Naive thymus-derived CD8-positive, alpha-beta T cell (primary cell): Measurements from ENCODE around the gene TIAM1. TPM values are rescaled to one million over a fixed set of nuclear protein-coding genes. Genes with fewer than 3 reads are reported as not detected.

Experiments
- ATAC-seq, 2 donors: fragments of 150-1000 bp; cut with Tn5 transposase in 1 of 2; sonication (Bioruptor Pico), chemical (Tn5 transposase) in 1 of 2; 1 replicate in 1 of 2; 2 replicates in 1 of 2; pipeline ENCODE4 v1.10.0; 2021; ENCODE audit warnings: mild to moderate bottlenecking in 2 of 2, moderate library complexity in 2 of 2
- POLR2A ChIA-PET: fragments of 350-600 bp; sonication (Branson Sonifier 250); formaldehyde crosslinking; loops from one replicate; lab custom pipeline; 2021; ENCODE audit warnings: antibody characterized with exemption; lab: Charles Lee
- DNase-seq, 10 donors: peaks; one replicate each; pipeline versions ENCODE4 v3.0.0 to v3.0.0-alpha.2; 2020 to 2022
- H3K27ac Mint-ChIP-seq, 10 donors: one replicate each; pipeline ENCODE4 v1.8.0; 2020 to 2022; ENCODE audit warnings: mild to moderate bottlenecking in 10 of 10, mixed read lengths in 10 of 10, moderate library complexity in 4 of 10, inconsistent platforms in 1 of 10
- H3K27me3 Mint-ChIP-seq, 5 donors: one replicate each; pipeline ENCODE4 v1.8.0; 2021 to 2022; ENCODE audit warnings: mixed read lengths in 5 of 5
- H3K36me3 Mint-ChIP-seq, 3 donors: one replicate each; pipeline ENCODE4 v1.8.0; 2020 to 2022; ENCODE audit warnings: mixed read lengths in 3 of 3, mild to moderate bottlenecking in 2 of 3, inconsistent platforms in 1 of 3
- H3K4me1 Mint-ChIP-seq, 4 donors: one replicate each; pipeline ENCODE4 v1.8.0; 2021 to 2022; ENCODE audit warnings: mixed read lengths in 4 of 4
- H3K4me3 Mint-ChIP-seq, 10 donors: one replicate each; pipeline ENCODE4 v1.8.0; 2020 to 2022; ENCODE audit warnings: mild to moderate bottlenecking in 10 of 10, mixed read lengths in 10 of 10, moderate library complexity in 6 of 10, inconsistent platforms in 1 of 10
- H3K9me3 Mint-ChIP-seq, 9 donors: one replicate each; pipeline ENCODE4 v1.8.0; 2020 to 2022; ENCODE audit warnings: mixed read lengths in 9 of 9, mild to moderate bottlenecking in 3 of 9, inconsistent platforms in 1 of 9, moderate library complexity in 1 of 9
- polyA plus RNA-seq, 3 donors: library from polyadenylated mRNA; unstranded; fragments of 300-500 nt; fragmentation: Illumina TruSeq; gene quantifications; one replicate each; pipeline ENCODE4 v1.2.3, GENCODE V29; 2021
- total RNA-seq, 8 experiments: library from RNA in 2 of 8; stranded (reverse) in 2 of 8; gene quantifications; one replicate each; pipeline ENCODE4 v1.2.3 and lab custom pipeline; 2021 to 2026

Gene TIAM1
- total and polyA plus RNA-seq, 5 experiments from 2014 or later: 2.7 to 9.8 (median 4.0) TPM

DNA sequence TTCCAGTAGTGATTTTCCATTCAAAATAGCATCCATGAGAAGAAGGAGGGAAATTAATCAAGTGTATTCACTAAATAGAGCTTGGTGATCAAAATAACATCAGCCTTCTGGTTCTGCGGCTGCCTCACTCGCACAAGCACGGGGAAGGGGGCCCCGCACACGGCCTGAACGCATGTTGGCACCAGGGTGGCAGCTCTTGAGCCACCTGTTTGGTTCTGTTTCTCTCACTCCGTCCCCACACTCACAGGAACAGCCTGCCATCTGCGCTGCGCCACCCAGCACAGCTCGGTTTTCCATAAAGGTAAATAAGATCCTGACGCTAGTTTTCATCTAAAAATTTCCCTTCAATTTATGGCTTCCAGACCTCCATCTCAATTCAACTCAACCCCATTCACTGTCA is 49.4 kb downstream of the TIAM1 start:
- Mint-ChIP-seq H3K27me3 (no peaks in the 10 kb centered on the region), H3K36me3 (peaks cover 0 to 3% (median 0%) of the 10 kb centered on the region in 3 donors), H3K4me3 (no peak overlapping the region), H3K9me3 (no peaks in the 10 kb centered on the region), H3K4me1 (peaks cover 0 to 4% (median 2%) of the 10 kb centered on the region in 4 donors), H3K27ac (no peak overlapping the region)
- ATAC-seq (no peak), DNase-seq (no peak)
- POLR2A ChIA-PET: no interaction called here

DNA sequence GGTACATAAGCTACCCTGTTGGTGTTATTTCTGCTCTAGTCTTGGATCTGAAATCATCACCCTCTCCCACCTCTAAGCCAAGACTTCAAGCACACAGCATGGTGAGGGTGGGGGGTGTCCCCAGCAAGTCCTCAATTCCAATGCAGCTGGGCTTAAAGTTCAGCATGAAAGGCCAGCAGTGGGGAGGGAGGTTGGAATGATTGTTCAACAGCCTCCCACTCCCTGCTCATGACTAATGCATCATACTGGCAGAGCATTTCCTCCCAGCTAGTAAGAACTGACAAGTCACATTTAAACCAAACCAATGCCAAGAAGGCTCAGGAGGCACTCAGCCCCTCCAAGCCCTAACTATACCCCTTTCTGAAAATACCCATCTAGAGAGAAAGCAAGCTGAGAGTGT is 50.1 kb downstream of the TIAM1 start:
- Mint-ChIP-seq H3K9me3 (no peaks in the 10 kb centered on the region), H3K27ac (peak overlapping the region in 1 of 10 donors; percentile 7), H3K4me1 (peaks cover 0 to 4% (median 2%) of the 10 kb centered on the region in 4 donors), H3K36me3 (peaks cover 0 to 3% (median 0%) of the 10 kb centered on the region in 3 donors), H3K27me3 (no peaks in the 10 kb centered on the region), H3K4me3 (no peak overlapping the region)
- no peak for DNase-seq
- POLR2A ChIA-PET: no interaction called here
- no peak for ATAC-seq

DNA sequence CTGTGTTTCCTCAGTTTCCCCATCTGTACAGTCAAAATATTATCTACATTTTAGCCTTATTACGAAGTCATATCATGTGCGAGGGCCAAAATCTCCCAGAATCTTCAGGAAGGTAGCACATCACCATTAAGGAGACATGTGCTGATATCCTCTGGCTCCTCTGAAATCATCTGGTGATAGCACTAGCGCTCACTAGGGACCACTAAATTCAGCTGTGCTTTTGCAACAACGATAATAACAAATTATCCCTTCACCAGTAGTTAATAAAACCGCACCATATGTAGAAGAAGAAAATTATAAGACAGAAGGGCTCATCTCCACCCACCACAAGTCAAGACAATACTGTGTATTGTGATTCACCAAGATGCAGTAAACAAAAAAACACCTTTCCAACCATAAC is 53.3 kb downstream of the TIAM1 start:
- Mint-ChIP-seq H3K27ac (no peak overlapping the region), H3K4me1 (peaks cover 0 to 4% (median 2%) of the 10 kb centered on the region in 4 donors), H3K9me3 (peaks cover 0 to 17% (median 10%) of the 10 kb centered on the region in 9 donors), H3K36me3 (peaks cover 0 to 17% (median 9%) of the 10 kb centered on the region in 3 donors), H3K4me3 (no peak overlapping the region), H3K27me3 (no peaks in the 10 kb centered on the region)
- DNase-seq: no peak
- POLR2A ChIA-PET: no interaction called here
- ATAC-seq: no peak

DNA sequence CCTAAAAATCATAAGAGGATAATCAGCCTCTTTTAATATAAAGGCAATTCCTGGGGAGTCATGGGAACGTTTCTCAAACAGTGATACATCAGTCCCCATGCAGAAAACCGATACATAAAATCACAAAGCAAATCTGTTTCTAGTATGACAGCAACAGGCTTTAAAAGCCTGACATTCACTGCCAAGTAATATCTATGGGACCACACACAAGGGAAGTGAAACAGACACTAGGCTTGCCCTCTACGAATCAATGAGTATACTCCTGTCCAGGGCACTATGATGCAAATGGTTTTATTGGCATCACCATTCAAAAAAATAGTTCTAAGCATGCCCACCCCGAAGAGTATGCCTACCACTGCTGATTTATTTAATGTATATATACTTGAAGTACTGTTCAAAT is 54.4 kb downstream of the TIAM1 start:
- Mint-ChIP-seq H3K4me3 (no peak overlapping the region), H3K9me3 (peaks cover 0 to 17% (median 10%) of the 10 kb centered on the region in 9 donors), H3K27me3 (no peaks in the 10 kb centered on the region), H3K36me3 (peaks cover 0 to 17% (median 9%) of the 10 kb centered on the region in 3 donors), H3K4me1 (peaks cover 2 to 8% (median 5%) of the 10 kb centered on the region in 4 donors), H3K27ac (no peak overlapping the region)
- DNase-seq (no peak), ATAC-seq (no peak)
- POLR2A ChIA-PET: no interaction called here

DNA sequence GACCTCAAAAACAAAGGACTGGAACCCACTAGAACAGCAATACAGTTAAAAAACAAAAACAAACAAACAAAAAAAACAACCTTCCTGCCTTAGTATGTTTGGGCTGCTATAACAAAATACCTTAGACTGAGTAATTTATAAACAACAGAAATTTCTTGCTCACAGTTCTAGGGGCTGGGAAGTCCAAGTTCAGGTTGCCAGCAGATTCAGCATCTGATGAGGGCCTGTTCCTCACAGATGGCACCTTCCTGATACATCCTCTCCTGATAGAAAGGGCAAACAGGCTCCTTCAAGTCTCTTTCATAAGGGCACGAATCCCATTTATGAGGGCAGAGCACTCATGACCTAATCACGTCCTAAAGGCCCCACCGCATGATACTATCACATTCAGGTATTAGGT is 55.9 kb downstream of the TIAM1 start:
- no peak overlapping the region for H3K4me3 Mint-ChIP-seq
- no peaks in the 10 kb centered on the region for H3K27me3 Mint-ChIP-seq
- peaks cover 0 to 17% (median 10%) of the 10 kb centered on the region in 9 donors for H3K9me3 Mint-ChIP-seq
- peak overlapping the region in 1 of 10 donors; percentile 18 for H3K27ac Mint-ChIP-seq
- H3K4me1 Mint-ChIP-seq: peaks cover 3 to 17% (median 15%) of the 10 kb centered on the region in 4 donors
- no peak for ATAC-seq
- POLR2A ChIA-PET: no interaction called here
- peaks cover 0 to 17% (median 9%) of the 10 kb centered on the region in 3 donors for H3K36me3 Mint-ChIP-seq
- DNase-seq: no peak

DNA sequence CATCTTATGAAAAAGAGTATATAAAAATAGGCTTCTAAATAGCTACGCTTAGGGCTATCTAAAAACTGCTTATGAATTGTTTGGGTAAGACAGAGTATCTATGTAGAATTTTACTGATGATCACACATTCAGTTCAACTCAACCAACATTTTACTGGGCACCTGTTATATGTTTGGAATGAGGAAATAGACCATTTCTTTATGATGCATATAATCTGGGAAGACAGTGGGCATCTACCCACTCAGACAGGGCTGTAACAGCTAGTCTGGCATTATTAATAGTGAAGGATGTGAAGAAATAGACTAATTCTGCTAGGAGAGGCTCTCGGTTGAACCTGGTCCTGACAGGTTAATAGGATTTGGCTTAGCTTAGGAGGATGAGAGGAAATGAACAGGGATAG is 56.9 kb downstream of the TIAM1 start:
- DNase-seq: no peak
- POLR2A ChIA-PET: no interaction called here
- no peak for ATAC-seq
- Mint-ChIP-seq H3K4me3 (no peak overlapping the region), H3K4me1 (peaks cover 10 to 27% (median 25%) of the 10 kb centered on the region in 4 donors), H3K9me3 (peaks cover 0 to 17% (median 10%) of the 10 kb centered on the region in 9 donors), H3K36me3 (peaks cover 0 to 16% (median 9%) of the 10 kb centered on the region in 3 donors), H3K27me3 (no peaks in the 10 kb centered on the region), H3K27ac (no peak overlapping the region)

DNA sequence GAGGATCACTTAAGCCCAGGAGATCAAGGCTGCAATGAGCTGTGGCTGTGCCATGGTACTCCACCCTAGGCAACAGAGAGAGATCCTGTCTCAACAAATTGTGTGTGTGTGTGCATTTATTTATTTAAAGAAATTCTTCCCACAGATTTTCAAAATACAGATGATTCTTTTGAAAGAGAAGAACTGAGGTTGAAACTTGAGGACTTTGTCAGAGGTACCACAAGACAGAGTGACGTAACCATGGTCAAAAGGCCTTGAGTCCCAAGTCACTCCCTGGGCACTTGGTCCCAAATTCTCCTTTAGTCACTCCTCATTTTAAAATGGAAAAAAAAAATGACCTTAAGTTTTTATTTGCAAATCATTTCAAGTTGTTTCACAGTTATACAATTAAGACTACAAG is 57.4 kb downstream of the TIAM1 start:
- peaks cover 10 to 32% (median 30%) of the 10 kb centered on the region in 4 donors for H3K4me1 Mint-ChIP-seq
- POLR2A ChIA-PET: no interaction called here
- peak overlapping the region in 1 of 10 donors; percentile 4 for H3K27ac Mint-ChIP-seq
- H3K4me3 Mint-ChIP-seq: no peak overlapping the region
- ATAC-seq (no peak), DNase-seq (no peak)
- H3K9me3 Mint-ChIP-seq: peaks cover under 1 to 20% (median 10%) of the 10 kb centered on the region in 9 donors
- no peaks in the 10 kb centered on the region for H3K27me3 Mint-ChIP-seq
- H3K36me3 Mint-ChIP-seq: peaks cover 0 to 14% (median 9%) of the 10 kb centered on the region in 3 donors

DNA sequence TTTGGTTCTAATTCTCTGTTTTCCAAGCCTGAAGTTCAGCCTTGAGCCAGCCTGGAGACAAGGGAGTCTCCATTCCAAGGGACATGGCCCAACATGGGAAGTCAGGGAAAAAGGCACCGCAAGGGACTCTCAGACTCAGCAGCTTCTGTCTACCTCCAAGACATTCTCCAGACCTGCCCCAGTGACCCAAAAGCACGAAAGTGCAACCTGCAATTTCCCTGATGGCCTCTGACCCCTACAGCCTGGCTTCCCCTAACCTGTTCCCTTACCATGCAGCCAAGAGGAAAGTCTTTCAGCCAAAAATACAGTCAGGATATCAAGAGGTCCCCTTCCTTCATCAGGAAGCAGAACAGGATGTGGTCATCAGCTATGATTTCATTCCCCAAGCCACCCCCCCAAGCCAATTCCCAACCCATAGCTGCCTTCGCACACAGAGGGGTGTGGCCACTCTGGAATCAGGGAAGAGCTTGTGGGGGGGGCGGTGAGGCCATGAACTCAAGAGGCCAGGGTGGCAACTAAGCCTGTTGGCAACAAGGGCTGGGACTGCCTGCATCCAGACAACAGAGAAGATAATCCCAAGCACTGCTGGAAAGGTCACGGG is 59.2 kb downstream of the TIAM1 start:
- peak overlapping the region in 7 of 10 donors; percentile 28 to 88 (median 68) for H3K27ac Mint-ChIP-seq
- no peaks in the 10 kb centered on the region for H3K27me3 Mint-ChIP-seq
- no peak for DNase-seq
- H3K4me3 Mint-ChIP-seq: no peak overlapping the region
- H3K9me3 Mint-ChIP-seq: peaks cover 3 to 26% (median 11%) of the 10 kb centered on the region in 9 donors
- peaks cover 0 to 14% (median 9%) of the 10 kb centered on the region in 3 donors for H3K36me3 Mint-ChIP-seq
- H3K4me1 Mint-ChIP-seq: peaks cover 12 to 36% (median 33%) of the 10 kb centered on the region in 4 donors
- ATAC-seq: no peak
- POLR2A ChIA-PET: interaction anchor here (0.8 to 2.5 kb wide), 3 partner anchors 16 to 274 kb away, joined by 3 to 15 read pairs (median 4); no protein-coding TSS in a partner anchor

DNA sequence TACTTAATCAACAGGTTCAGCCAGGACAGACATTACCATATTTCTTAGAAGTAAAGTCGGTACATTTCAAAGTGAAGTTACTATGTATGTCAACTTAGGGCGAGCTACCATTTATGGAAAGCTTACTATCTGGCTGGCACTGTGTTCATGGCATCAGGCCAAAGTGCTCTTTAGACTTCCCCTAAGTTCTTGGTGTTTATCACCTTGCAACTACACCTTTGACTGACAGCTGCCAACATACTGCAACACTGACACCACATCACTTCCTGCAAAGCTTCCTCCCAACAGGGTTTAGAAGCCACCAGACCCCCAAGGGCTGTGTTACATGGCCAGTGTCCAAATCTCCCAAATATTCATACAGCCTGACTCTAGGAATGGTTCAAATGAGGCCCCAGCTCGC is 61.0 kb downstream of the TIAM1 start:
- ATAC-seq: peak; percentile 96 to 98
- H3K9me3 Mint-ChIP-seq: peaks cover 3 to 22% (median 10%) of the 10 kb centered on the region in 9 donors
- POLR2A ChIA-PET: interaction anchor here (0.7 to 2.5 kb wide), 4 partner anchors 14 to 276 kb away, joined by 3 to 15 read pairs (median 4); no protein-coding TSS in a partner anchor
- H3K27ac Mint-ChIP-seq: peak overlapping the region; percentile 66 to 93 (median 78)
- H3K27me3 Mint-ChIP-seq: no peaks in the 10 kb centered on the region
- H3K4me1 Mint-ChIP-seq: peaks cover 12 to 36% (median 33%) of the 10 kb centered on the region in 4 donors
- H3K4me3 Mint-ChIP-seq: peak overlapping the region in 6 of 10 donors; percentile 53 to 71 (median 62)
- peak in 9 of 10 donors; percentile 2 to 77 (median 46) for DNase-seq
- H3K36me3 Mint-ChIP-seq: peaks cover 0 to 9% (median 8%) of the 10 kb centered on the region in 3 donors

DNA sequence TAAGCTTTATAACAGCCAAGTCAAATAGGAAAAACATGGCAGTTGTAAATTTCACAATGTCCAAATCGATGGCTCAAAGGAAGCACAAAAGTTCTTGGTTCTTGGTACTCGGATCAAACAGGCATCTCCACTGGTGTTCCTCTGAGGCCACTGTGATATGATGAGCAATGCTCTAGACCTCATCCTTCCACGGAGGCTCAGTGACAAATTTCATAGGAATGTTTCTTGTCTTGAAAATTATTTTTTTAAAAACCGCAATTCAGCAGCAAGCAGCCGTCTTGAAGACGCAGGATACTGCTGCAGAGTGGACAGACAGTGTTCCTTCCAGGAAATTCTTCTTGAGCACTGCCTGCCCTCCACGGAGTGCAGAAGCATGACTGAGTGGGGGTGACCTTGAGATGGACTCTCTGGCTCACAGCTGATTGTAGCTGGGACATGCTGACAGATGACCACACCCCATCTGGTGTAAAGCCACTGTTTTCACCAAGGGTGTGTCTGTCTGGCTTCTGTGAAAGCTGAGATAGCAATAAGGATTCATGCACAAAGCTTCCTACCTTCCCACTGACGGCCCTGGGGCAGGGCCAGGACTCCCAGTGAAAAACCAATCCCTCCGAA is 61.9 kb downstream of the TIAM1 start:
- H3K27ac Mint-ChIP-seq: peak overlapping the region in 9 of 10 donors; percentile 48 to 93 (median 77)
- no peak for ATAC-seq
- POLR2A ChIA-PET: interaction anchor here (0.7 to 2.5 kb wide), 3 partner anchors 13 to 100 kb away, joined by 3 to 15 read pairs (median 3); no protein-coding TSS in a partner anchor

DNA sequence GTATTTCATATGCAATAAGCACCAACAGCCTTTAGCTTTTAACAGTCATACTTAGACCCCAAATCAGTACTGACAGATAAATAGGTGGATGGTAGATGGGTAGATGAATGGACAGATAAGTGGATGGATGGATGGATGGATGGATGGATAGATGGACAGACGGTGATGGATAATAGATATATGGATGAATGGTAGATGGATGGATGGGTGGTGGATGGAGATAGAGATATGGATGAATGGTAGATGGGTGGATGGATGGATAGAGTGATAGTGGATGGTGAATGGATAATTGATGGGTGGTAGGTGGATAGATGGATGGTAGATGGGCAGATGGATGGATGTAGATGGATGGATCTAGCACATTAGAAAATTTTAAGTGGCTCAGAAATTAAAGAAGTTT is 62.5 kb downstream of the TIAM1 start:
- no peaks in the 10 kb centered on the region for H3K27me3 Mint-ChIP-seq
- peaks cover 0 to 11% (median 0%) of the 10 kb centered on the region in 9 donors for H3K9me3 Mint-ChIP-seq
- no peak for DNase-seq
- H3K4me3 Mint-ChIP-seq: peak overlapping the region in 6 of 10 donors; percentile 2 to 64 (median 42)
- POLR2A ChIA-PET: no interaction called here
- no peaks in the 10 kb centered on the region for H3K36me3 Mint-ChIP-seq
- peak overlapping the region in 8 of 10 donors; percentile 1 to 87 (median 20) for H3K27ac Mint-ChIP-seq
- H3K4me1 Mint-ChIP-seq: peaks cover 12 to 36% (median 33%) of the 10 kb centered on the region in 4 donors
- ATAC-seq: no peak

More for the DNA sequence above, 61.9 kb downstream of the TIAM1 start:
- Mint-ChIP-seq H3K4me1 (peaks cover 12 to 36% (median 33%) of the 10 kb centered on the region in 4 donors), H3K27me3 (no peaks in the 10 kb centered on the region), H3K4me3 (peak overlapping the region in 9 of 10 donors; percentile 3 to 70 (median 59)), H3K36me3 (peaks cover 0 to 3% (median 2%) of the 10 kb centered on the region in 3 donors), H3K9me3 (peaks cover 0 to 14% (median 2%) of the 10 kb centered on the region in 9 donors)
- DNase-seq: no peak

DNA sequence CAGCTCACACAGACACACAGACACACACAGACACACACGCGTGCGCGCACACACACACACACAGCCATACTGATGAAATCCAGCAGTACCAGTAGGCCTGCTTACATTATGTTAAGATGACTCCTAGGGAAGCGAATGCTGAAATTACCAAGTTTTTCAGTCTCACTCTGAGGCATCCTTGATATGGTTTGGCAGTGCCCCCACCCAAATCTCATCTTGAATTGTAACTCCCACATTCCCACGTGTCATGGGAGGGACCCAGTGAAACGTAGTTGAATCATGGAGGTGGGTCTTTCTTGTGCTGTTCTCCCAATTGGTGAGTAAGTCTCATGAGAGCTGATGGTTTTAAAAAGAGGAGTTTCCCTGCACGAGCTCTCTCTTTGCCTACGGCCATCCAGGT is 64.1 kb downstream of the TIAM1 start:
- no peaks in the 10 kb centered on the region for H3K27me3 Mint-ChIP-seq
- POLR2A ChIA-PET: no interaction called here
- peaks cover 0 to 11% (median 0%) of the 10 kb centered on the region in 9 donors for H3K9me3 Mint-ChIP-seq
- peaks cover 12 to 35% (median 32%) of the 10 kb centered on the region in 4 donors for H3K4me1 Mint-ChIP-seq
- ATAC-seq (no peak), DNase-seq (no peak)
- H3K36me3 Mint-ChIP-seq: no peaks in the 10 kb centered on the region
- H3K27ac Mint-ChIP-seq: no peak overlapping the region
- no peak overlapping the region for H3K4me3 Mint-ChIP-seq

DNA sequence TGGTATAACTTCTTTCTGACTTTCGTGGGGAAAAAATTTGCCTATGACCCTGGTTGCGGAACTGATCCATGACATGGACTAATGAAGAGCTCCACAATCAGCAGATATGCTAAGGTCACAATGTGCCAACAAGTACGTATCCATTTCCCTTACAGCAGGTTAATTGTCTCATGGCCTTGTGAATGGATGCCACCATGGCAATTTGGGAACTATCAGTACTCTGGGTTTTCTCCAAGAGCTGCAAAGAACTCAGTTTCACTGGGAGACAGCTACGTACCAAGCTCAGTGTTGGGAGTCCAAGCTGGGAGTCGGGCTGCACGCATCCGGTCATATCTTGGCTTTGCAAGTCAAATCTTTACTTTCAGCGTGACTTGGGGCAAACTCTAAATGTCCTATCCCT is 64.8 kb downstream of the TIAM1 start:
- POLR2A ChIA-PET: no interaction called here
- H3K27me3 Mint-ChIP-seq: no peaks in the 10 kb centered on the region

More for the DNA sequence above, 64.8 kb downstream of the TIAM1 start:
- Mint-ChIP-seq H3K36me3 (no peaks in the 10 kb centered on the region), H3K4me3 (no peak overlapping the region), H3K4me1 (peaks cover 12 to 30% (median 28%) of the 10 kb centered on the region in 4 donors), H3K27ac (no peak overlapping the region), H3K9me3 (peaks cover 0 to 11% (median 0%) of the 10 kb centered on the region in 9 donors)
- no peak for ATAC-seq
- no peak for DNase-seq
